CD14-positive monocyte (primary cell): ENCODE data around the gene RNF40. TPM values are rescaled to one million over a fixed set of nuclear protein-coding genes. Genes with fewer than 3 reads are reported as not detected.

Experiments
- DNase-seq, 3 donors: peaks; one replicate each; pipeline ENCODE4 v3.0.0-alpha.2; 2011 to 2022
- H2AFZ ChIP-seq: 2 replicates; pipeline ENCODE4 v1.6.0; 2012; ENCODE audit warnings: mild to moderate bottlenecking, low read depth, low read length, inconsistent platforms; ENCODE audit not compliant: insufficient read depth, poor library complexity, severe bottlenecking
- H3K27ac ChIP-seq, 2 donors: 1 replicate in 1 of 2; 2 replicates in 1 of 2; pipeline ENCODE4 v1.5.1; 2012 to 2013; ENCODE audit warnings: low read length in 2 of 2, control low read depth in 1 of 2, inconsistent platforms in 1 of 2, low read depth in 1 of 2, mild to moderate bottlenecking in 1 of 2
- H3K27me3 ChIP-seq, 2 donors: one replicate each; pipeline versions ENCODE4 v1.6.0 to v1.6.1; 2011 to 2013; ENCODE audit warnings: low read length in 2 of 2; ENCODE audit not compliant: control insufficient read depth in 2 of 2, insufficient read depth in 2 of 2
- H3K36me3 ChIP-seq, 2 donors: replicated peaks in 1 of 2; 1 replicate in 1 of 2; 2 replicates in 1 of 2; pipeline versions ENCODE4 v1.5.1 to v1.6.1; 2012 to 2013; ENCODE audit warnings: low read length in 2 of 2, control low read depth in 1 of 2, inconsistent platforms in 1 of 2, mild to moderate bottlenecking in 1 of 2; ENCODE audit not compliant: insufficient read depth in 2 of 2, control insufficient read depth in 1 of 2
- H3K4me1 ChIP-seq, 2 donors: 1 replicate in 1 of 2; 2 replicates in 1 of 2; pipeline versions ENCODE4 v1.5.1 to v1.6.1; 2012 to 2013; ENCODE audit warnings: low read length in 2 of 2, control low read depth in 1 of 2, inconsistent platforms in 1 of 2, mild to moderate bottlenecking in 1 of 2, moderate library complexity in 1 of 2; ENCODE audit not compliant: insufficient read depth in 2 of 2, control insufficient read depth in 1 of 2
- H3K4me2 ChIP-seq: replicated peaks from 2 replicates; pipeline ENCODE3; 2012; ENCODE audit warnings: low read length, moderate library complexity, mild to moderate bottlenecking; ENCODE audit not compliant: poor library complexity, severe bottlenecking; ENCODE audit errors: extremely low read depth
- H3K4me3 ChIP-seq, 3 experiments: fragments of 200-600 bp in 1 of 3; sonication (generic) in 1 of 3; replicated peaks in 1 of 3; 1 replicate in 2 of 3; 2 replicates in 1 of 3; pipeline ENCODE4 v1.5.1; 2011 to 2013; ENCODE audit warnings: low read length in 3 of 3, mild to moderate bottlenecking in 3 of 3, control low read depth in 2 of 3, low read depth in 2 of 3, inconsistent platforms in 1 of 3, moderate library complexity in 1 of 3
- H3K79me2 ChIP-seq: 2 replicates; pipeline ENCODE4 v1.6.0; 2012; ENCODE audit warnings: mild to moderate bottlenecking, control low read depth, inconsistent platforms, low read length, moderate library complexity; ENCODE audit not compliant: insufficient read depth
- H3K9ac ChIP-seq: 2 replicates; pipeline ENCODE4 v1.6.0; 2017; ENCODE audit warnings: low read length, mild to moderate bottlenecking; ENCODE audit not compliant: insufficient read depth, poor library complexity, severe bottlenecking
- H3K9me3 ChIP-seq, 2 donors: replicated peaks in 1 of 2; 1 replicate in 1 of 2; 2 replicates in 1 of 2; pipeline versions ENCODE4 v1.5.1 to v1.6.1; 2012 to 2013; ENCODE audit warnings: low read length in 2 of 2, control low read depth in 1 of 2; ENCODE audit not compliant: control insufficient read depth in 1 of 2, insufficient read depth in 1 of 2
- H4K20me1 ChIP-seq: 2 replicates; pipeline ENCODE4 v1.6.0; 2012; ENCODE audit warnings: mild to moderate bottlenecking, low read length, control low read depth, moderate library complexity; ENCODE audit not compliant: insufficient read depth
- H3K27ac Mint-ChIP-seq, 7 donors: one replicate each; pipeline ENCODE4 v1.8.0; 2020; ENCODE audit warnings: mild to moderate bottlenecking in 7 of 7, mixed read lengths in 7 of 7, moderate library complexity in 6 of 7, inconsistent platforms in 2 of 7
- H3K27me3 Mint-ChIP-seq, 3 donors: one replicate each; pipeline ENCODE4 v1.8.0; 2021 to 2022; ENCODE audit warnings: low read depth in 3 of 3, mild to moderate bottlenecking in 3 of 3, mixed read lengths in 3 of 3, moderate library complexity in 3 of 3, inconsistent platforms in 1 of 3
- H3K36me3 Mint-ChIP-seq, 2 donors: one replicate each; pipeline ENCODE4 v1.8.0; 2020; ENCODE audit warnings: mixed read lengths in 2 of 2, inconsistent platforms in 1 of 2, mild to moderate bottlenecking in 1 of 2
- H3K4me1 Mint-ChIP-seq: one replicate; pipeline ENCODE4 v1.8.0; 2020; ENCODE audit warnings: mild to moderate bottlenecking, mixed read lengths
- H3K4me3 Mint-ChIP-seq, 2 donors: one replicate each; pipeline ENCODE4 v1.8.0; 2020; ENCODE audit warnings: mild to moderate bottlenecking in 2 of 2, mixed read lengths in 2 of 2, moderate library complexity in 1 of 2
- H3K9me3 Mint-ChIP-seq, 7 donors: one replicate each; pipeline ENCODE4 v1.8.0; 2020 to 2022; ENCODE audit warnings: mixed read lengths in 7 of 7, mild to moderate bottlenecking in 6 of 7, moderate library complexity in 6 of 7, inconsistent platforms in 2 of 7
- CTCF ChIP-seq: fragments of 200-600 bp; IDR thresholded peaks from one replicate; pipeline ENCODE4 v1.8.0; 2022; ENCODE audit warnings: antibody characterized with exemption, mild to moderate bottlenecking
- WGBS: methylation state at CpG from one replicate; pipeline ENCODE4 v1.1.5; 2013; ENCODE audit warnings: missing lambda C conversion rate; ENCODE audit not compliant: insufficient coverage; 5-methylcytosine and 5-hydroxymethylcytosine counted together
- intact Hi-C, 2 donors: fragments of 100-400 bp; cut with micrococcal nuclease; formaldehyde crosslinking; loops; one replicate each; pipeline versions ENCODE4 v1.15.0 to v1.15.1; 2023
- polyA plus RNA-seq, 3 donors: library from polyadenylated mRNA; depleted of rRNA in 1 of 3; unstranded in 2 of 3; stranded (reverse) in 1 of 3; fragments of 300-500 nt in 2 of 3; fragments of >200 nt in 1 of 3; fragmentation: Illumina TruSeq in 2 of 3; gene quantifications; 1 replicate in 2 of 3; 2 replicates in 1 of 3; pipeline ENCODE4 v1.2.3, GENCODE V29; 2012 to 2021

The RNF40 gene
- polyA plus RNA-seq, 3 donors: 14.8 to 53.5 (median 34.9) TPM

- H3K36me3 Mint-ChIP-seq: peaks cover 55 to 87% of the 10 kb centered on the region in 2 donors
- no peak for DNase-seq
- Histone ChIP-seq H2AFZ (no peak overlapping the region), H3K27ac (no peak overlapping the region), H3K27me3 (no peaks in the 10 kb centered on the region), H3K4me1 (peaks cover 16 to 19% of the 10 kb centered on the region in 2 donors), H3K36me3 (peaks cover 74 to 89% of the 10 kb centered on the region in 2 donors), H3K9ac (no peak overlapping the region), H3K9me3 (no peaks in the 10 kb centered on the region), H3K4me3 (no peak overlapping the region), H3K79me2 (peaks cover 31% of the 10 kb centered on the region), H4K20me1 (peaks cover 12% of the 10 kb centered on the region), H3K4me2 (no peak overlapping the region)
- no peak overlapping the region for H3K4me3 Mint-ChIP-seq
- H3K9me3 Mint-ChIP-seq: no peaks in the 10 kb centered on the region
- peaks cover 15% of the 10 kb centered on the region for H3K4me1 Mint-ChIP-seq
- WGBS: 100% methylated on average over 2 of the region's 3 CpGs
- no peaks in the 10 kb centered on the region for H3K27me3 Mint-ChIP-seq
- intact Hi-C loops: no loop called here
- TF ChIP-seq CTCF: no peak
- H3K27ac Mint-ChIP-seq: peak overlapping the region in 1 of 7 donors; percentile 7
These were observed 30.7 kb upstream of the RNF40 start for GRCh38 chr16:30731411-30731810.

GRCh38 chr16:30736995-30737793 lies 24.9 kb upstream of the RNF40 start:
- Histone ChIP-seq H3K4me2 (no peak overlapping the region), H3K4me3 (no peak overlapping the region), H3K9ac (no peak overlapping the region), H3K27me3 (no peaks in the 10 kb centered on the region), H3K36me3 (peaks cover 85 to 94% of the 10 kb centered on the region in 2 donors), H3K4me1 (no peaks in the 10 kb centered on the region), H3K27ac (no peak overlapping the region), H4K20me1 (peaks cover 35% of the 10 kb centered on the region), H3K9me3 (no peaks in the 10 kb centered on the region), H3K79me2 (peaks cover 6% of the 10 kb centered on the region), H2AFZ (no peak overlapping the region)
- H3K36me3 Mint-ChIP-seq: peaks cover 80 to 88% of the 10 kb centered on the region in 2 donors
- peaks cover 0 to 1% (median 0%) of the 10 kb centered on the region in 3 donors for H3K27me3 Mint-ChIP-seq
- DNase-seq: no peak
- peak overlapping the region in 3 of 7 donors; percentile 0 to 57 (median 25) for H3K27ac Mint-ChIP-seq
- peaks cover 0 to 1% (median 0%) of the 10 kb centered on the region in 7 donors for H3K9me3 Mint-ChIP-seq
- intact Hi-C loops: no loop called here
- no peak for TF ChIP-seq CTCF
- H3K4me3 Mint-ChIP-seq: peak overlapping the region in 1 of 2 donors; percentile 16
- 97% methylated on average over 17 of the region's 17 CpGs for WGBS
- H3K4me1 Mint-ChIP-seq: peaks cover 1% of the 10 kb centered on the region
